ELF-1 (cell line): ENCODE data around the gene ATP9A.
"Not testable (repeated sequence)": the region's sequence is repeated elsewhere in the genome, so short reads cannot be mapped to it uniquely, and the experiment has no call there.

Experiments used
- DNase-seq: peaks from one replicate; pipeline ENCODE4 v3.0.0-alpha.2; 2016; ENCODE audit warnings: low read depth, low spot score

ATP9A gene

GRCh38 chr20:51578145-51578459, 190.1 kb downstream of the ATP9A start:
- DNase-seq: no peak

GRCh38 chr20:51577432-51578144, 190.6 kb downstream of the ATP9A start:
- DNase-seq: no peak

GRCh38 chr20:51575486-51575885, 192.7 kb downstream of the ATP9A start:
- no peak for DNase-seq

- no peak for DNase-seq
These were observed 193.7 kb downstream of the ATP9A start for GRCh38 chr20:51574248-51575033.

- DNase-seq: no peak
These were observed 194.5 kb downstream of the ATP9A start for GRCh38 chr20:51573576-51574243.

GRCh38 chr20:51571460-51571794, 196.8 kb downstream of the ATP9A start:
- DNase-seq: no peak

GRCh38 chr20:51570739-51571459, 197.3 kb downstream of the ATP9A start:
- DNase-seq: no peak

- no peak for DNase-seq
These were observed 198.1 kb downstream of the ATP9A start for GRCh38 chr20:51569815-51570738.

GRCh38 chr20:51568533-51568932, 199.7 kb downstream of the ATP9A start:
- DNase-seq: not testable (repeated sequence)

GRCh38 chr20:51567622-51568021, 200.6 kb downstream of the ATP9A start:
- DNase-seq: no peak

- DNase-seq: no peak
These were observed 201.6 kb downstream of the ATP9A start for GRCh38 chr20:51566594-51566993.

GRCh38 chr20:51565298-51566144, 202.7 kb downstream of the ATP9A start:
- DNase-seq: no peak

GRCh38 chr20:51563486-51564332, 204.5 kb downstream of the ATP9A start:
- peak; percentile 58 for DNase-seq

GRCh38 chr20:51563174-51563485, 205.1 kb downstream of the ATP9A start:
- no peak for DNase-seq

GRCh38 chr20:51562332-51563173, 205.6 kb downstream of the ATP9A start:
- peak; percentile 72 for DNase-seq

GRCh38 chr20:51562027-51562331, 206.2 kb downstream of the ATP9A start:
- peak; percentile 44 for DNase-seq

- no peak for DNase-seq
These were observed 207.5 kb downstream of the ATP9A start for GRCh38 chr20:51560550-51561307.

GRCh38 chr20:51560042-51560441, 208.1 kb downstream of the ATP9A start:
- DNase-seq: no peak
